ENCODE results near the gene NFYC.

Gene NFYC

GRCh38 chr1:40710581-40711315, 19.2 kb downstream of the NFYC start:
- H3K4ac ChIP-seq (ENCODE audit: low read depth in 1 of 2, low read length in 2 of 2) = no peak overlapping the region
- H3K14ac ChIP-seq (ENCODE audit: low read length in 2 of 2) = no peak overlapping the region
- WGBS = 35% methylated on average over 4 of the region's 7 CpGs
- peak overlapping the region in 1 of 2 experiments; percentile 86 for H3K4me3 ChIP-seq (ENCODE audit: insufficient read depth in 1 of 2, low read depth in 1 of 2, low read length in 2 of 2)
- H2BK12ac ChIP-seq (ENCODE audit: low read length in 2 of 2) = no peak overlapping the region
- no peak overlapping the region for H2BK120ac ChIP-seq (ENCODE audit: low read depth, low read length)
- H3K9me3 ChIP-seq (ENCODE audit: control insufficient read depth, low read length) = no peaks in the 10 kb centered on the region
- peak overlapping the region; percentile 66 for H2BK5ac ChIP-seq (ENCODE audit: low read depth, low read length, poor library complexity, severe bottlenecking)
- no peak for DNase-seq
- no peaks in the 10 kb centered on the region for H3K27me3 ChIP-seq (ENCODE audit: control insufficient read depth in 1 of 2, insufficient read depth in 1 of 2, low read length in 2 of 2)
- H3K23ac ChIP-seq (ENCODE audit: low read length in 2 of 2) = no peak overlapping the region
- H3K36me3 ChIP-seq (ENCODE audit: control insufficient read depth in 1 of 2, insufficient read depth in 2 of 2, low read depth in 1 of 2, low read length in 2 of 2) = peaks cover 0 to 13% of the 10 kb centered on the region in 2 experiments
- H4K91ac ChIP-seq (ENCODE audit: low read length) = no peak overlapping the region
- H3K27ac ChIP-seq (ENCODE audit: low read length, poor library complexity, severe bottlenecking) = peak overlapping the region; percentile 91
- no peak overlapping the region for H4K8ac ChIP-seq (ENCODE audit: low read length)
- H3K4me2 ChIP-seq (ENCODE audit: low read length, poor library complexity, severe bottlenecking) = peak overlapping the region; percentile 74
- H2AK5ac ChIP-seq (ENCODE audit: low read length, severe bottlenecking) = peak overlapping the region; percentile 80
- H2AFZ ChIP-seq (ENCODE audit: low read depth, low read length) = no peak overlapping the region
- peak overlapping the region; percentile 81 for H3K9ac ChIP-seq (ENCODE audit: low read length)
- H3K79me1 ChIP-seq (replicated peaks; ENCODE audit: low read length, poor library complexity, severe bottlenecking) = peaks cover 5% of the 10 kb centered on the region
- peak overlapping the region in 1 of 2 experiments; percentile 0 for H3K18ac ChIP-seq (ENCODE audit: low read depth in 1 of 2, low read length in 2 of 2)
- H2BK15ac ChIP-seq (ENCODE audit: low read depth, poor library complexity, severe bottlenecking) = no peak overlapping the region
- peaks cover 4% of the 10 kb centered on the region for H3K4me1 ChIP-seq (ENCODE audit: control insufficient read depth, insufficient read depth, low read depth, low read length)

GRCh38 chr1:40711465-40712404, 20.2 kb downstream of the NFYC start:
- H4K8ac ChIP-seq (ENCODE audit: low read length) = no peak overlapping the region
- WGBS = 50% methylated on average over 1 of the region's 3 CpGs
- peak overlapping the region; percentile 81 for H3K9ac ChIP-seq (ENCODE audit: low read length)
- H3K9me3 ChIP-seq (ENCODE audit: control insufficient read depth, low read length) = no peaks in the 10 kb centered on the region
- H3K27ac ChIP-seq (ENCODE audit: low read length, poor library complexity, severe bottlenecking) = peak overlapping the region; percentile 96
- H3K14ac ChIP-seq (ENCODE audit: low read length in 2 of 2) = no peak overlapping the region
- peak overlapping the region in 1 of 2 experiments; percentile 31 for H2BK12ac ChIP-seq (ENCODE audit: low read length in 2 of 2)
- H3K4ac ChIP-seq (ENCODE audit: low read depth in 1 of 2, low read length in 2 of 2) = no peak overlapping the region
- peaks cover 5% of the 10 kb centered on the region for H3K79me1 ChIP-seq (replicated peaks; ENCODE audit: low read length, poor library complexity, severe bottlenecking)
- no peak overlapping the region for H4K91ac ChIP-seq (ENCODE audit: low read length)
- peak overlapping the region; percentile 61 for H2BK5ac ChIP-seq (ENCODE audit: low read depth, low read length, poor library complexity, severe bottlenecking)
- H3K4me1 ChIP-seq (ENCODE audit: control insufficient read depth, insufficient read depth, low read depth, low read length) = peaks cover 4% of the 10 kb centered on the region
- H2AK5ac ChIP-seq (ENCODE audit: low read length, severe bottlenecking) = peak overlapping the region; percentile 71
- H2AFZ ChIP-seq (ENCODE audit: low read depth, low read length) = no peak overlapping the region
- peaks cover 0 to 19% of the 10 kb centered on the region in 2 experiments for H3K36me3 ChIP-seq (ENCODE audit: control insufficient read depth in 1 of 2, insufficient read depth in 2 of 2, low read depth in 1 of 2, low read length in 2 of 2)
- H3K4me2 ChIP-seq (ENCODE audit: low read length, poor library complexity, severe bottlenecking) = peak overlapping the region; percentile 58
- no peak overlapping the region for H2BK15ac ChIP-seq (ENCODE audit: low read depth, poor library complexity, severe bottlenecking)
- H3K27me3 ChIP-seq (ENCODE audit: control insufficient read depth in 1 of 2, insufficient read depth in 1 of 2, low read length in 2 of 2) = no peaks in the 10 kb centered on the region
- H3K4me3 ChIP-seq (ENCODE audit: insufficient read depth in 1 of 2, low read depth in 1 of 2, low read length in 2 of 2) = peak overlapping the region in 1 of 2 experiments; percentile 86
- no peak overlapping the region for H3K23ac ChIP-seq (ENCODE audit: low read length in 2 of 2)
- DNase-seq = peak; percentile 39
- H2BK120ac ChIP-seq (ENCODE audit: low read depth, low read length) = peak overlapping the region; percentile 27
- H3K18ac ChIP-seq (ENCODE audit: low read depth in 1 of 2, low read length in 2 of 2) = no peak overlapping the region

- no peak for DNase-seq
- H3K9ac ChIP-seq (ENCODE audit: low read length) = peak overlapping the region; percentile 81
- no peak overlapping the region for H2BK15ac ChIP-seq (ENCODE audit: low read depth, poor library complexity, severe bottlenecking)
- no peak overlapping the region for H3K23ac ChIP-seq (ENCODE audit: low read length in 2 of 2)
- H3K4me1 ChIP-seq (ENCODE audit: control insufficient read depth, insufficient read depth, low read depth, low read length) = peaks cover 4% of the 10 kb centered on the region
- WGBS = 100% methylated on average over 2 of the region's 5 CpGs
- H2AK5ac ChIP-seq (ENCODE audit: low read length, severe bottlenecking) = no peak overlapping the region
- H3K79me1 ChIP-seq (replicated peaks; ENCODE audit: low read length, poor library complexity, severe bottlenecking) = peaks cover 5% of the 10 kb centered on the region
- peak overlapping the region; percentile 96 for H3K27ac ChIP-seq (ENCODE audit: low read length, poor library complexity, severe bottlenecking)
- H3K27me3 ChIP-seq (ENCODE audit: control insufficient read depth in 1 of 2, insufficient read depth in 1 of 2, low read length in 2 of 2) = no peaks in the 10 kb centered on the region
- no peak overlapping the region for H3K14ac ChIP-seq (ENCODE audit: low read length in 2 of 2)
- H3K36me3 ChIP-seq (ENCODE audit: control insufficient read depth in 1 of 2, insufficient read depth in 2 of 2, low read depth in 1 of 2, low read length in 2 of 2) = peaks cover 0 to 19% of the 10 kb centered on the region in 2 experiments
- no peak overlapping the region for H4K91ac ChIP-seq (ENCODE audit: low read length)
- H3K4me2 ChIP-seq (ENCODE audit: low read length, poor library complexity, severe bottlenecking) = no peak overlapping the region
- no peaks in the 10 kb centered on the region for H3K9me3 ChIP-seq (ENCODE audit: control insufficient read depth, low read length)
- no peak overlapping the region for H4K8ac ChIP-seq (ENCODE audit: low read length)
- no peak overlapping the region for H3K4me3 ChIP-seq (ENCODE audit: insufficient read depth in 1 of 2, low read depth in 1 of 2, low read length in 2 of 2)
- no peak overlapping the region for H2BK12ac ChIP-seq (ENCODE audit: low read length in 2 of 2)
- no peak overlapping the region for H3K18ac ChIP-seq (ENCODE audit: low read depth in 1 of 2, low read length in 2 of 2)
- no peak overlapping the region for H2BK120ac ChIP-seq (ENCODE audit: low read depth, low read length)
- no peak overlapping the region for H2BK5ac ChIP-seq (ENCODE audit: low read depth, low read length, poor library complexity, severe bottlenecking)
- no peak overlapping the region for H3K4ac ChIP-seq (ENCODE audit: low read depth in 1 of 2, low read length in 2 of 2)
- no peak overlapping the region for H2AFZ ChIP-seq (ENCODE audit: low read depth, low read length)
Measured at GRCh38 chr1:40712405-40712944, 21.0 kb downstream of the NFYC start.

GRCh38 chr1:40712997-40713396, 21.5 kb downstream of the NFYC start:
- peaks cover 3% of the 10 kb centered on the region for H3K4me1 ChIP-seq (ENCODE audit: control insufficient read depth, insufficient read depth, low read depth, low read length)
- no peak overlapping the region for H2AFZ ChIP-seq (ENCODE audit: low read depth, low read length)
- no peak overlapping the region for H2BK12ac ChIP-seq (ENCODE audit: low read length in 2 of 2)
- H3K4me2 ChIP-seq (ENCODE audit: low read length, poor library complexity, severe bottlenecking) = no peak overlapping the region
- H3K9me3 ChIP-seq (ENCODE audit: control insufficient read depth, low read length) = no peaks in the 10 kb centered on the region
- no peak overlapping the region for H3K27ac ChIP-seq (ENCODE audit: low read length, poor library complexity, severe bottlenecking)
- H3K4ac ChIP-seq (ENCODE audit: low read depth in 1 of 2, low read length in 2 of 2) = no peak overlapping the region
- H2BK15ac ChIP-seq (ENCODE audit: low read depth, poor library complexity, severe bottlenecking) = no peak overlapping the region
- H2BK5ac ChIP-seq (ENCODE audit: low read depth, low read length, poor library complexity, severe bottlenecking) = no peak overlapping the region
- H3K36me3 ChIP-seq (ENCODE audit: control insufficient read depth in 1 of 2, insufficient read depth in 2 of 2, low read depth in 1 of 2, low read length in 2 of 2) = peaks cover 0 to 19% of the 10 kb centered on the region in 2 experiments
- H3K9ac ChIP-seq (ENCODE audit: low read length) = no peak overlapping the region
- no peak for DNase-seq
- H4K91ac ChIP-seq (ENCODE audit: low read length) = no peak overlapping the region
- peaks cover 5% of the 10 kb centered on the region for H3K79me1 ChIP-seq (replicated peaks; ENCODE audit: low read length, poor library complexity, severe bottlenecking)
- no peak overlapping the region for H3K18ac ChIP-seq (ENCODE audit: low read depth in 1 of 2, low read length in 2 of 2)
- H4K8ac ChIP-seq (ENCODE audit: low read length) = no peak overlapping the region
- no peak overlapping the region for H3K23ac ChIP-seq (ENCODE audit: low read length in 2 of 2)
- H2AK5ac ChIP-seq (ENCODE audit: low read length, severe bottlenecking) = peak overlapping the region; percentile 53
- H3K14ac ChIP-seq (ENCODE audit: low read length in 2 of 2) = no peak overlapping the region
- no peak overlapping the region for H2BK120ac ChIP-seq (ENCODE audit: low read depth, low read length)
- no peak overlapping the region for H3K4me3 ChIP-seq (ENCODE audit: insufficient read depth in 1 of 2, low read depth in 1 of 2, low read length in 2 of 2)
- no peaks in the 10 kb centered on the region for H3K27me3 ChIP-seq (ENCODE audit: control insufficient read depth in 1 of 2, insufficient read depth in 1 of 2, low read length in 2 of 2)

Measured in mesenchymal stem cell (in vitro differentiated cells and primary cell).